Measurements from ENCODE around the gene CEP85L. TPM values are rescaled to one million over a fixed set of nuclear protein-coding genes. Genes with fewer than 3 reads are reported as not detected.

The CEP85L gene
- total and polyA plus RNA-seq, 2 donors (not counting 1 experiment from before 2014, with no cell fraction given), result 7.3 to 22.0 TPM

DNA sequence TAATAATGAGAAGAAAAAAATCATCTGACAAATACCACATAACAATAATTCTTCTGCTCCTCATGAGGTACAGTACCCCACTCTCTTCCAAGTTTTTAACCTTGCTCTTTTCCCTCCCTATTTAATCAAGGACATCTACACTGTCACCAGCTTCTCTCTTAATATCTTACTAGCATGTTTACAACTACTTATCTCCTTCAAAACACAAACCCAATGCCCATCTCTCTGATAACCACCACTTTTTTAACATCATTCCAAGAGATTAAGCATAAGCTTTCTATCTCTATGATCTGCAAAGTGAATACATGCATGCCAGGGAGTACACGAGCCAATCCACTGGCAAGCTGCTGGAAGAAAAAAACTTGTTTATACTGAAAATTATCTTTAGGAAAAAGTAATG is 10.3 kb downstream of the CEP85L start:
- no peaks in the 10 kb centered on the region for H3K27me3 ChIP-seq (ENCODE audit: control insufficient read depth, insufficient read depth, low read length)
- no peak overlapping the region for H2AFZ ChIP-seq (ENCODE audit: low read length)
- no peak overlapping the region for H3K9ac ChIP-seq (ENCODE audit: insufficient read depth, low read length)
- TF ChIP-seq EZH2 (IDR thresholded peaks at IDR 0.05; ENCODE audit: low read length, missing control alignments), result no peak
- TF ChIP-seq, protein P1, sequence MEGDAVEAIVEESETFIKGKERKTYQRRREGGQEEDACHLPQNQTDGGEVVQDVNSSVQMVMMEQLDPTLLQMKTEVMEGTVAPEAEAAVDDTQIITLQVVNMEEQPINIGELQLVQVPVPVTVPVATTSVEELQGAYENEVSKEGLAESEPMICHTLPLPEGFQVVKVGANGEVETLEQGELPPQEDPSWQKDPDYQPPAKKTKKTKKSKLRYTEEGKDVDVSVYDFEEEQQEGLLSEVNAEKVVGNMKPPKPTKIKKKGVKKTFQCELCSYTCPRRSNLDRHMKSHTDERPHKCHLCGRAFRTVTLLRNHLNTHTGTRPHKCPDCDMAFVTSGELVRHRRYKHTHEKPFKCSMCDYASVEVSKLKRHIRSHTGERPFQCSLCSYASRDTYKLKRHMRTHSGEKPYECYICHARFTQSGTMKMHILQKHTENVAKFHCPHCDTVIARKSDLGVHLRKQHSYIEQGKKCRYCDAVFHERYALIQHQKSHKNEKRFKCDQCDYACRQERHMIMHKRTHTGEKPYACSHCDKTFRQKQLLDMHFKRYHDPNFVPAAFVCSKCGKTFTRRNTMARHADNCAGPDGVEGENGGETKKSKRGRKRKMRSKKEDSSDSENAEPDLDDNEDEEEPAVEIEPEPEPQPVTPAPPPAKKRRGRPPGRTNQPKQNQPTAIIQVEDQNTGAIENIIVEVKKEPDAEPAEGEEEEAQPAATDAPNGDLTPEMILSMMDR (conservative IDR thresholded peaks at IDR 0.05 in 1 of 2, IDR thresholded peaks at IDR 0.05 in 1 of 2; ENCODE audit: low read depth in 1 of 2, low read length in 2 of 2), result no peak
- no peak for DNase-seq (ENCODE audit: low read depth in 2 of 2)
- H3K27ac ChIP-seq (ENCODE audit: insufficient read depth, low read length), result no peak overlapping the region
- no peaks in the 10 kb centered on the region for H3K36me3 ChIP-seq (ENCODE audit: control insufficient read depth, insufficient read depth, low read length)
- no peak overlapping the region for H3K4me3 ChIP-seq (replicated peaks in 1 of 4; ENCODE audit: control extremely low read depth in 1 of 4, insufficient read depth in 1 of 4, low read depth in 3 of 4, low read length in 4 of 4)
- no peak overlapping the region for H3K4me2 ChIP-seq (ENCODE audit: extremely low read depth, insufficient read depth, low read length)
- peaks cover 88% of the 10 kb centered on the region for H3K79me2 ChIP-seq (ENCODE audit: control insufficient read depth, insufficient read depth, low read length)
- H4K20me1 ChIP-seq (ENCODE audit: control insufficient read depth, extremely low read depth, insufficient read depth, low read length), result no peaks in the 10 kb centered on the region
- peaks cover 2% of the 10 kb centered on the region for H3K4me1 ChIP-seq (ENCODE audit: control insufficient read depth, extremely low read depth, insufficient read depth, low read length)
- no peaks in the 10 kb centered on the region for H3K9me3 ChIP-seq (ENCODE audit: control insufficient read depth, insufficient read depth, low read depth, low read length)

DNA sequence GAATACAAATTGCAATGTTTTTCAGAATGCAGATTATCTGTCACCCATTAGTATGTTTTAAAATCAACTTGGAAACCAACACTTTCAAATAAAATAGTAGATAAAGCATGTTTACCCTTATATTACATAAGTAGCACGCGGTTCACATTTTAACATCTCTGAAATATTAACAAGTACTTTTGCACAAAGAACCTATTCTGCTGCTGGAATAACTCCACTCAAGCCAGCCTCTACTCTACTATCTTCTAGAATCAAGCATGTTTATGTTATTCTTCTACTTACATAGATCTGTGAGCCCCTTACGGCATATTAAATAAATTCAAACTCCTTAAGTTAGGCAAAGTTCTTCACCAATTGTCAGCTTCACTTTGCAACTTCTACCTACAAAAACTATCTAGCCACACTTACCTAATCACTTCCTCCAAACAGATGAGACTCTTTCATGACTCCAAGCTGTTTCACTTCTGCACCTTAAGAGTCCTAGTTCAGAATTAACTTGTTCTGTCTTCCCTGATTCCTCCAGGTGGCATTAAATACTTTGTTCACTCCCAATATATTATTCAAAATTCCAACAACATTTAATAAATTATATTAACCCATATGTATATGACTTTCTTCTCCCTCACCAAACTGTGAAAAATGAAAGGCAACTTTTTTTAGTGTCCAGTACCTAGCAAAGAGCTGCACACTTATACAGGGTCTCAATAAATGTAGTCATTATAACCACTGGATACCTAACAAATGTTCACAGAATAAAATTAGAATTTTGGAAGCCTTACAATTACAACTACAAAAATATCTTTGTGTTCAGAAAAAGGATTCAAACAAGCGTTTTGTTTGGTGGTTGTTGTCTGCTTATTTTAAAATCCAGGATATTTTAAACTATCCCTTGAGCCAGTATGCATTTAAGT is 12.1 kb downstream of the CEP85L start:
- TF ChIP-seq, protein P1 (conservative IDR thresholded peaks at IDR 0.05 in 1 of 2, IDR thresholded peaks at IDR 0.05 in 1 of 2; ENCODE audit: low read depth in 1 of 2, low read length in 2 of 2), result no peak
- TF ChIP-seq EZH2 (IDR thresholded peaks at IDR 0.05; ENCODE audit: low read length, missing control alignments), result no peak
- no peaks in the 10 kb centered on the region for H3K36me3 ChIP-seq (ENCODE audit: control insufficient read depth, insufficient read depth, low read length)
- H3K9me3 ChIP-seq (ENCODE audit: control insufficient read depth, insufficient read depth, low read depth, low read length), result no peaks in the 10 kb centered on the region
- H3K79me2 ChIP-seq (ENCODE audit: control insufficient read depth, insufficient read depth, low read length), result peaks cover 84% of the 10 kb centered on the region
- peaks cover 2% of the 10 kb centered on the region for H3K4me1 ChIP-seq (ENCODE audit: control insufficient read depth, extremely low read depth, insufficient read depth, low read length)
- no peak overlapping the region for H3K4me3 ChIP-seq (replicated peaks in 1 of 4; ENCODE audit: control extremely low read depth in 1 of 4, insufficient read depth in 1 of 4, low read depth in 3 of 4, low read length in 4 of 4)
- no peak overlapping the region for H3K27ac ChIP-seq (ENCODE audit: insufficient read depth, low read length)
- no peak for DNase-seq (ENCODE audit: low read depth in 2 of 2)
- H3K9ac ChIP-seq (ENCODE audit: insufficient read depth, low read length), result no peak overlapping the region
- H3K27me3 ChIP-seq (ENCODE audit: control insufficient read depth, insufficient read depth, low read length), result no peaks in the 10 kb centered on the region
- H4K20me1 ChIP-seq (ENCODE audit: control insufficient read depth, extremely low read depth, insufficient read depth, low read length), result no peaks in the 10 kb centered on the region
- no peak overlapping the region for H2AFZ ChIP-seq (ENCODE audit: low read length)
- H3K4me2 ChIP-seq (ENCODE audit: extremely low read depth, insufficient read depth, low read length), result no peak overlapping the region

DNA sequence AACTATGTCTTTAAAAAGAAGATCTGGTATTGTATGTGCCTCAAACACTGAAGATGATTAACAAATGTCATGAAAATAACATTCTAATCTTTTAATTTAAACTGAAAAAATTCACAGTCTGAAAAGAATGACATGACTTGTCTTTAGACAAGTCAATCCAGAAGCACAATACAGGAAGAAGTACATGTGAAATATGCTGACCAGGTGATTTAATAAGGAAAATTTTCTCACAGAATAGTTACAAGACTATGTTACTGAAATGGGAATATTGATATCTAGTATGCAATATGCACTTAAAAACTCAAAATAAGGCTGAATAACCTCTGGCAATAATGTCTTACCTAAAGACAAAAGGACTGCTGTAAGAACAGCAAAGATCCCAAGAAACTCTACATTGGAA is 13.1 kb downstream of the CEP85L start:
- H3K4me1 ChIP-seq (ENCODE audit: control insufficient read depth, extremely low read depth, insufficient read depth, low read length), result no peaks in the 10 kb centered on the region
- H3K36me3 ChIP-seq (ENCODE audit: control insufficient read depth, insufficient read depth, low read length), result no peaks in the 10 kb centered on the region
- TF ChIP-seq EZH2 (IDR thresholded peaks at IDR 0.05; ENCODE audit: low read length, missing control alignments), result no peak
- TF ChIP-seq, protein P1 (conservative IDR thresholded peaks at IDR 0.05 in 1 of 2, IDR thresholded peaks at IDR 0.05 in 1 of 2; ENCODE audit: low read depth in 1 of 2, low read length in 2 of 2), result no peak
- H4K20me1 ChIP-seq (ENCODE audit: control insufficient read depth, extremely low read depth, insufficient read depth, low read length), result no peaks in the 10 kb centered on the region
- no peaks in the 10 kb centered on the region for H3K9me3 ChIP-seq (ENCODE audit: control insufficient read depth, insufficient read depth, low read depth, low read length)
- H3K27ac ChIP-seq (ENCODE audit: insufficient read depth, low read length), result no peak overlapping the region
- DNase-seq (ENCODE audit: low read depth in 2 of 2), result no peak
- H3K4me3 ChIP-seq (replicated peaks in 1 of 4; ENCODE audit: control extremely low read depth in 1 of 4, insufficient read depth in 1 of 4, low read depth in 3 of 4, low read length in 4 of 4), result no peak overlapping the region
- H3K9ac ChIP-seq (ENCODE audit: insufficient read depth, low read length), result no peak overlapping the region
- no peak overlapping the region for H2AFZ ChIP-seq (ENCODE audit: low read length)
- no peaks in the 10 kb centered on the region for H3K27me3 ChIP-seq (ENCODE audit: control insufficient read depth, insufficient read depth, low read length)
- H3K4me2 ChIP-seq (ENCODE audit: extremely low read depth, insufficient read depth, low read length), result no peak overlapping the region
- H3K79me2 ChIP-seq (ENCODE audit: control insufficient read depth, insufficient read depth, low read length), result peaks cover 81% of the 10 kb centered on the region

Data from fibroblast of lung (primary cell).